Measurements from ENCODE around the gene AHCYL2.
"Not testable (repeated sequence)": the region's sequence is repeated elsewhere in the genome, so short reads cannot be mapped to it uniquely, and the experiment has no call there.

Gene AHCYL2

GRCh38 chr7:129359176-129359575, 134.3 kb downstream of the AHCYL2 start:
- DNase-seq, result no peak

DNA sequence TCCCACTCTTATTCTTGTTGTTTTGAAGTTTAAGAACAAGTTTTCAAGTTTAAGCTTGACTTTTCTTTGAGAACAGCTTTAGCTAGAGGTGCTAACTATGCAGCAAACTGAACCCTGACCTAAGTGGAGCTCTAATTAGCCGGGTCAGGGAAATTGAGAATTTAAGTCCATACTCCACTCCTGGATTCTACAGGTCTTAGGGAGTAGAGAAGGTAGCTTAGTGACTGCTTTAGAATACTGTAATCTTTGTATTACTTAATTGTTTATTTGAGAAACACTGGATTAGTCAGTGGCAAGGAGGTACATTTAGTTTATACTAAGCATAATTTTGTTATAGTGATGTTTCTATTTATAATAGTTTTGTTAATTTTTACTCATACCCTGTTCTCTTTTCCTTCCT, 134.8 kb downstream of the AHCYL2 start:
- no peak for DNase-seq

DNA sequence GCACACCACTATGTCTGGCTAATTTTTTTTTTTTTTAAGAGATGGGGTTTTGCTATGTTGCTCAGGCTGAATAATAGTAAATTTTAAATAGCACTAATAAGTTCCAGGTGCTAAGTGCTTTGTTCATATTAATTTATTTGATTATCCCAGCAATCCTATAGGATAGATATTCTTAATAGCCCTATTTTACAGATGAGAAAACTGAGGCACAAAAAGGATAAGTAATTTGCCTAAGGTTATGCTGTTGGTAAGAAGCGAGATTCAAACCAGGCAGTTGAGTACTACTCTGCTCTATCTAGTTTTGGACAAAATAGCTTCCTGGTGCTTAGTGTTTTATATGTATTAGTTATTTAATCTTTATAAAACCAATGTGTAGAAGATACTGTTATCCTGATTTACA, 136.9 kb downstream of the AHCYL2 start:
- no peak for DNase-seq

DNA sequence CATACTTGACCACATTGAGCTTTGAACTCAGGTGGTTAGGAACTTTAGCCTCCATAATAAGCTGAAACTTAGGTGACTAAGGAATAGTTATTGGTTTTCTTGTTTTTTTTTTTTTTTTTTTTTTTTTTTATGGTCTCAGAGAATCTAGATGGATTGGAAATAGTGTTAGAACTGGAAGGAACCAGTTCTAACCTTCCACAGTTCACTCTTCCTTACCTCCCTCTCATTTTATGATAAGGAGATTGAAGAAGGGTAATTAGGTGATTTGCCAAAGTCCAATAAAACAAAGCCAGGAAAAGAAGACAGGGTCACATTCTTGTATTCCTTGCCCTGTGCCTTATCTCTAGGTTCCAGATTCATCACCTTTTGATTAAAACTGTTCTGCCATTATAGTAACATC, 137.7 kb downstream of the AHCYL2 start:
- DNase-seq, result no peak

- DNase-seq, result no peak
These were observed 142.5 kb downstream of the AHCYL2 start for GRCh38 chr7:129367349-129367699.

DNA sequence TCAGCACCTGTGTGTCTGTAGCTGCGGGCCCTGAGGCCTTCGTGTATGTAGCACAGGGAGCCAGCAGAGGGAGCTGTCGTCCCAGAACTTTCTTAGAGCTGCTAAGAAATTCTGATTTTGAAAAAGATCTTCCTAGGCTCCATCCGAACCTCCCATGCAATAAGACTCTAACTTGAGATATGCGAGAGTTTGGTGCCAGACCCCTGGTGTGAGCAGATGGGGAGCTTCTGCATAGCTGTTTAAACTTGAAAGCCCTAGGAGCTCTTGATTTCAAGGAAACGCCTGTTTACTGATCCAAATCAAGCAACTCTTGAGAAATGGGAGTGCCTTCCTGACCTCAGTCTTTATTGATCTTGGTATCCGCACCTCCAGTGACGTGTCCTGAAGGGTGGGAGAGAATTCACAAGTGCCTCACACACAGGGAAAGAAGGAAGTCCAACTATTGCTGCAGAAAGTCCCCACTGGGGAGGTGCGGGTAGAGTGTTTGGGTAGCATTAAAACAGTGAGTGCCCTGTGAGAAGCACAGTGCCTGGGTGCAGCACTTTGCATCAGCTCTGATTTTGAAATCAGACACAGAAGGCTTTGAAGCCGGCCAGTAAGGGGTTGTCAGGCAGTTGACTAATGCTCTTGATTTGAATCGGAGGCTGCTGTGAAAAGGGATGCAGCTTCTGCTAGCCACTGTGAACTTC, 143.0 kb downstream of the AHCYL2 start:
- peak; percentile 67 for DNase-seq

DNA sequence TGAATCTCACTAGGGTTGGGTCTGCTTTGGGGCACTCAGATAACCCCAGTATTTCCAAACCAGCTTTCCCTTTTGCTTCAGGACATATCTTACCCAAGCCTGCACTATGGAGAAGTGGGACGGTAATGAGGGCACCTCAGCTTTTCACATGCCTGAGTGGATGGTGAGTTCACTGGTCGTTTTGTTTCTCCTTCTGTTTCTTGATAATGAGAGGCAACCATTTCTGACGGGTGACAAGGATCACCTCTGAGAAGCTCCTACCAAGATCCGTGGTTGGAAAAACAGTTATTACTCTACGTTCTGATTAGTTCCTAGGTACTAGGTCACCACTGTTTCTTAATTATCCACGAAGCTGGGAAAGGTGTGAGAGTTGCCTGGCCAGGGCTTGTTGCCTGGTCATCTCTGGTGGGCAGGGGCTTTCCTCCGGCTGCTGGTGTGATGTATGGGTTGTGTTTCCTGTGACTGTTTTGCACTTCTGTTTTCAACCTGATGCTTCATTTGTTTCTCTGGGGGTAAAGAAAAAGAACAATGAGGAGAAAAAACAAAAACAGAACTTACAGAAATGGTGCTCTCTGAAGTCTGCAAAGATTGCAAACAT, 143.7 kb downstream of the AHCYL2 start:
- no peak for DNase-seq

DNA sequence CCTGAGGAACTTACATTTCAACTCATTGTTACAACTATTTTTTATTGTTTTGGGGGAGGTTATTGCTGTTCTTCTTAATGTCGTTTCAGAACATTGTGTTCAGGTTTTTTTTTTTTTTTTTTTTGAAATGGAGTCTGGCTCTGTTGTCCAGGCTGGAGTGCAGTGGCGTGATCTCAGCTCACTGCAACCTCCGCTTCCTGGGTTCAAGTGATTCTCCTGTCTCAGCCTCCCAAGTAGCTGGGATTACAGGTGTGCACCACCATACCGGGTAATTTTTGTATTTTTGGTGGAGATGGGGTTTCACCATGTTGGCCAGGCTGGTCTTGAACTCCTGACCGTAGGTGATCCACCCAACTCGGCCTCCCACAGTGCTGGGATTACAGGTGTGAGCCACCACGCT, 144.6 kb downstream of the AHCYL2 start:
- DNase-seq, result not testable (repeated sequence)

- DNase-seq, result no peak
These were observed 146.0 kb downstream of the AHCYL2 start for GRCh38 chr7:129370812-129371211.

- no peak for DNase-seq
These were observed 146.7 kb downstream of the AHCYL2 start for GRCh38 chr7:129371487-129371886.

DNA sequence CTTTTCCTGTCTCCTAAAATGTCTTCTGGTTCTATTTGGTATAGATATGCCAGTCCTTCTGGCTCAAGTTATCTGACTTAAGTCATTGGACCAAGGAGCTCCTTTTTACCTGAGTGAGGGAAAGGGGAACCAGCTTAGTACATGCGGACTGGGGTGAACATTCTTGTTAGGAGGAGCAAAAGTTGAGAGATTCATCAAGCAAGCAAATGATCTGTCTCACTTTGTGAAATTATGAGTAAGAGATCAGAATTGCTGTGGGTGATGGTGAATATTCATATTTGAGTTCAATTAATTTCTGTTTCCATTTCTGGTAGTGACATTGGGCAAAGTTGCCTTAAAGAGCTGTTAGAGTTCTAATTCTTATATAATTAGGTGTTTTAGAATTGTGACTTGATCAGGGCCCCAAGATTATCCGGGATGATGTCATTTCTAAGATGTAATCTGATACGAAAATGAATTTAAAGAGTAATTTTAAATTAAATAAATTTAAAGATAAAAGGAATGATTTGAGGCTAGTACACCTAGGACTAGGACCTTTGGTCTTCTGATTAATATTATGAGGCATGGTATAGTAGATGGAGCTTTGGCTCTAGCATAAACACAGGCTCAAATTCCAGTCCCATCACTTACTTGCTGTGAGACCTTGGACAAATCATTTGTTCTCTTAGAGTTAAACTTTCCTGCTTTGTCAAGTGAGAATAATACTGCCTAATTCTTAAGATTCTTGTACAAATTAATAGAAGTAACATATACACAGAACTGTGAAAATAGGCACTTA, 149.0 kb downstream of the AHCYL2 start:
- DNase-seq, result no peak

GRCh38 chr7:129375141-129375938, 150.5 kb downstream of the AHCYL2 start:
- no peak for DNase-seq

- peak; percentile 26 for DNase-seq
These were observed 151.4 kb downstream of the AHCYL2 start for GRCh38 chr7:129376076-129376777.

DNA sequence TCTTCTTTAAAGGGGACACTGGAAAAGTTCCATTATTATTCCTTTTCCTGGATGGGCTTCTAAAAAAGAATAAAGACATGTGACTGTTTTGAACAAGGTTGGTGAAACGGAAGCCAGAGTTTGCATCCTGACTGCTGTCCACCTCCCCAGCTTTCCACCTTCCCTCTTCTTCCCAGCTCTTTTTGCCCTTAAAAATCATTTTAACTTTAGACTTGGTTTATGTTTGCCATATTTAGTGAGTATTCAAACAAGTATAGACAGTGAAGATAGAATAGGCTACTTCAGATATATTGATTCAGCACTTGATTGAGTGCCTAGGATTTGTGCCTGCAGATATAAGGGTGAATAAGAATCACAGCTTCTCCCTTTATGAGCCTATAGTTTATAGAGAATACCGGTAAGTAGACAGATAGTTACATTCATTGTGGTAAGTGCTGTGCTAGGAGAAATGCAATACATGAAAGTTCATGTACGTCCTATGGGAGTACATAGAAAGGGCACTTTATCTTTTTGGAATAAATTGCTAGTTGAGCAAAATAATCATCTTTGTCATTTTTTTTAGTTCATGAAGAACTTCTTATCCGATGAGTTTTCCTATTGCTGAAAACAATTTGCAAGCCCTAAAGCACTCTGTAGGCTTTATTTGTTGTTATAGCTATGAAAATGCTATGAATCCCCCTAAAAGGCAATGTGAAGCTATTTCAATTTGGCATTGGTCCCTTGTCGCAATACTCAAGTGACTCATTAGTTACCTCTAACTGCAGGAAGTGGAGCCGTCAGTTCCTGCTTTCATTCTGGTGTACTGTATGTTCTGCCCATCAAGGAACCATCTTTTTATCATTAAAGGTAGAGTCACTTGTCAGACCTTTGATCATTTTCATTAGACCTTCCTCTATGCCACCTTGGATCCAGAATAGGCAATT, 152.2 kb downstream of the AHCYL2 start:
- DNase-seq, result peak; percentile 48

- DNase-seq, result no peak
These were observed 157.1 kb downstream of the AHCYL2 start for GRCh38 chr7:129381710-129382484.

DNA sequence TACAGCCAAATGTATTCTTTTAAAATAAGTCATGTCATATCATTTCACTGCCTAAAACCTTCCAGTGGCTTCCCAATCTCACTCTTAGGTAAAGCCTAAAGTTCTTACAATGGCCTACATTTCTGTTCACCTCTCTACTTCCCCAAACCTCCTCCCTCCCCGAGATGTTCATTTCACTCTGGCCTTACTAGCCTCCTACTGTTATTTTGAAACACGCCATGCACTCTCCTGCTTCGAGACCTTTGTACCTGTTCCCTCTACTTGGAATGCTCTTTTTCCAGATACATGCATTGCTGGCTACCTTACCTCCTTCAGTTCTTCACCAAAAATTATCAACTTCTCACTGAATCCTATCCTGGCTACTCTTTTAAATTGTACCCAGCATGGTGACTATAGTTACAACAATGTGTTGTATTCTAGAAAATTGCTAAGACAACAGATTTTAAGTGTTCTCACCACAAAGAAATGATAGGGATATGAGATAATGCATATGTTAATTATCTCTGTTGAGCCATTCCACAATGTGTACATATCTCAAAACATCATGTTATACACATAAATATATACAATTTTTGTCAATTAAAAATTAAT, 158.8 kb downstream of the AHCYL2 start:
- DNase-seq, result no peak

DNA sequence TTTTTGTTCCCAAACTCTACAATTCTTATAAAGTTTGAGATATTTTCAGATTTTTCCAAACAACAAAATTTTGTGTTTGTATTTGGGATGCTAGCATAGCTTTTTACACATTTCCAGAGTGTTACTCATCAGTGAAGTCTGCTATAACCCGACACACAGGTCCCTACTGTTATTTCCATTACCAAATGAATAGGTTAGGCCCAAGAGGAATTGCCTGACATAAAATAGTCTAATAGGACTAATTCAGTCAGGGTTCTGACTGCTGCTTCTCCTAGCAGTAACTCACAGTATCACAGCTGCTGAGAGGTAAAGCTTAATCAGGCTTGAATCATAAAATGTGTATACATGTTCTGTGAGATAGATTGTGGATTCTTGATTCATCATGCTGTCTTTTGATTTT, 160.3 kb downstream of the AHCYL2 start:
- no peak for DNase-seq

DNA sequence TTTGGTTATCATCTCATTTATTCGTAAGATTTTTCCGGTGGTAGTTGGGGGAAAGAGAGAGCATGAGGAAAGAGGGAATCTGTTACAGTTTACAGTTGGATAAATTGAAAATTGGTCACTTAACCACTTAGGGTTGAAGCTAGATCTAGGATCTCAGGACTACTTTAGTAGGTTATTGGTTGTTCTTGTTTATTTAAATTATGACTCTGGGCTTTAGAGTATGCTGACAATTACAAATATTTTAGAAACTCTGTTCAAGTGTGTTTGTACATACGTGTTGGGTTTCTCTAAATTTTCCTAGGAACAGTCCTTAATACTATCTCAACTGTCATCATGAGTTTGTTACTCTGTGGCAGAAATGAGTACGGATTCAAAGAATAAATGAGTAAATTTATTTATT, 160.8 kb downstream of the AHCYL2 start:
- DNase-seq, result no peak

GRCh38 chr7:129386506-129386905, 161.7 kb downstream of the AHCYL2 start:
- no peak for DNase-seq

DNA sequence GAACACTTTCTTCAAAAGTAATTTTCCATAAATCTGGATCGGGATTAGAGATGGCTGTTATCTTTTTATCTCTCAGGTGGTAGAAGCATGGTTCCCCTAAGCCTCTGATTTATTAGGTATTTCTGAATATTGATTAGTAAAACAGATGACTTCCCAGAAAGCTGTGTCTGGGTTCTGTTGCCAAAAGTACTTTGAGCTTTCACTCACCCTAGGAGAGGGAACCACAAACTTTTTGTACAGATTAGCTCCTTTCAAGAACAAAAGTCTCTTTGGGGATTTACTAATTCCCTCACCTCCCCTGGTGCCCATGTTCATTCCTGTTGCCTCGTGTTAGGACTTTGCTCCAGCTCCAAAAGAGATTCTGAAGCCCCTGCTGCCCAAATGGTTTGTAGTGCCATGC, 162.7 kb downstream of the AHCYL2 start:
- DNase-seq, result no peak

Data from fibroblast of upper back skin (primary cell).